Mesenteric fat pad (tissue), 1 donor: ENCODE results near the gene GNLY. TPM values are rescaled to one million over a fixed set of nuclear protein-coding genes. Genes with fewer than 3 reads are reported as not detected.

Experiments
- DNase-seq: peaks from one replicate; pipeline ENCODE4 v3.0.0-alpha.2; 2020; ENCODE audit warnings: low spot score
- total RNA-seq: library from RNA; stranded (reverse); fragmentation: NEBNext Ultra II Directional; extraction: Animal tissue kit (Norgen Biotek cat#: 25700); gene quantifications from one replicate; pipeline ENCODE4 v1.2.1, GENCODE V29; 2021
- donor health status: DM: yes; HTN: yes; CAD: no.

Gene GNLY
- total RNA-seq, 1 donor from 2014 or later: 3.7 TPM

GRCh38 chr2:85743304-85743978, 49.3 kb downstream of the GNLY start:
- no peak for DNase-seq

DNA sequence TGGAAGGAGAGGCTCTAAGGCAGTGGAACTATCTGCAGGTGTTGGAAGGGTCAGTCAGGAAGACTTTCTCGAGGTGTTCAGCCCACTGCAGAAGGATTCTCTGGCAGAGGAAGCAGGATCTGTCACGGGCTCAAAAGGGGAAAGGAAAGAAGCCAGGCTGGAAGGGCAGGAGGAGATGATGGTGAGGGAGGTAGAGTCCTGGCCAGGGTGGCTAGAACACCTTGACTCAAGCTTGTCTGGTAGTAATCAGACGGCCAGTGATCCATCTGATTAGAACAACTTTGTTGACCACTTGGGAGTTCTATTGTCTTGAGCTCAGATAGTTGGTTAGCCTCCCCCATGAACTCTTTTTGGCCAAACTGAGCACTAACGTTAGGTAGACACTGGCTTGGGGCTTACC, 49.9 kb downstream of the GNLY start:
- DNase-seq: no peak

- DNase-seq: no peak
These were observed 50.8 kb downstream of the GNLY start for GRCh38 chr2:85744741-85745601.

- no peak for DNase-seq
These were observed 51.5 kb downstream of the GNLY start for GRCh38 chr2:85745619-85746018.

- DNase-seq: no peak
These were observed 52.3 kb downstream of the GNLY start for GRCh38 chr2:85746321-85747004.

DNA sequence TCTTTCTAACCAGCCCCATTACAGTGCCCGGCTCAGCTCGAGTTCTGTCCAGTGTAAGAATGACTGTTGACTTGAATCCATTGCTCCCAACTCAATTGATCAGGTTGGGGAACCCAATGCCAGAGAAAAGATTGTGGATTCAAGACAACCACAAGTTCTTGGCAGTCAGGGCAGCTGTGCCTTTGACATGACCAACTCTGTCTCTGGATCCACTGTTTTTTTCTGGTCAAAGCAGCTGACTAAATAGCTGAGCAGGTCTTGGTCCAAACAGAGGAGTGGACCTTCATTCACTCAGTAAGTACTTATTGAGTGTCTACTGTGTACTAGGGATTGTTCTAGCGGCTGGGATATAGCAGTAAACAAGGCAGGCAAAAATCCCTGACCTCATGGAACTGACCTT, 53.3 kb downstream of the GNLY start:
- DNase-seq: no peak

- no peak for DNase-seq
These were observed 54.0 kb downstream of the GNLY start for GRCh38 chr2:85748039-85748734.

Other genes starting within 250 kb of the GNLY start
- gene MAT2A, start 155.2 kb upstream of the GNLY start, total RNA-seq: 494 TPM
- gene GGCX, start 132.9 kb upstream of the GNLY start, total RNA-seq: 45.6 TPM
- 73.3 TPM for gene VAMP8, start 116.8 kb upstream of the GNLY start, total RNA-seq
- 70.3 TPM for gene VAMP5, start 109.9 kb upstream of the GNLY start, total RNA-seq
- 110 TPM for gene RNF181, start 98.6 kb upstream of the GNLY start, total RNA-seq
- 27.7 TPM for gene TMEM150A, start 91.7 kb upstream of the GNLY start, total RNA-seq
- gene C2orf68, start 82.3 kb upstream of the GNLY start, total RNA-seq: 26.3 TPM
- 37.1 TPM for gene USP39, start 78.2 kb upstream of the GNLY start, total RNA-seq
- gene SFTPB, start 26.2 kb upstream of the GNLY start, total RNA-seq: not detected
- 69.4 TPM for gene ATOH8, start 59.6 kb downstream of the GNLY start, total RNA-seq
- 33.1 TPM for gene ST3GAL5, start 194.6 kb downstream of the GNLY start, total RNA-seq